B cell (primary cell): ENCODE measurements around the gene PCSK2. TPM values are rescaled to one million over a fixed set of nuclear protein-coding genes. Genes with fewer than 3 reads are reported as not detected.

Source experiments
- ATAC-seq: fragments of 200-7000 bp; cut with Tn5 transposase; one replicate; pipeline ENCODE4 v1.10.0; 2021; ENCODE audit warnings: low read depth, mild to moderate bottlenecking, moderate number of reproducible peaks, moderate library complexity
- CTCF ChIA-PET: fragments of 350-600 bp; sonication (Branson Sonifier 250); formaldehyde crosslinking; loops from one replicate; lab custom pipeline; 2021; ENCODE audit warnings: antibody characterized with exemption, inconsistent platforms; lab: Charles Lee
- POLR2A ChIA-PET: fragments of 350-600 bp; sonication (Branson Sonifier 250); formaldehyde crosslinking; loops from one replicate; lab custom pipeline; 2021; ENCODE audit warnings: antibody characterized with exemption; lab: Charles Lee
- DNase-seq: peaks from one replicate; pipeline ENCODE4 v3.0.0; 2013
- H2AFZ ChIP-seq: 2 replicates; pipeline ENCODE4 v1.6.1; 2012; ENCODE audit warnings: mild to moderate bottlenecking, low read depth, low read length; ENCODE audit not compliant: insufficient read depth, poor library complexity, severe bottlenecking
- H3K27ac ChIP-seq, 2 donors: 1 replicate in 1 of 2; 2 replicates in 1 of 2; pipeline ENCODE4 v1.5.1; 2012 to 2013; ENCODE audit warnings: low read length in 2 of 2, mild to moderate bottlenecking in 2 of 2, moderate library complexity in 1 of 2
- H3K27me3 ChIP-seq, 4 experiments: fragments of 200-600 bp in 1 of 4; sonication (generic) in 1 of 4; replicated peaks in 1 of 4; 1 replicate in 2 of 4; 2 replicates in 2 of 4; pipeline versions ENCODE4 v1.6.1 to v1.7.0; 2013 to 2016; ENCODE audit warnings: low read length in 3 of 4, mild to moderate bottlenecking in 2 of 4, mixed read lengths in 1 of 4, moderate library complexity in 1 of 4; ENCODE audit not compliant: insufficient read depth in 4 of 4, control insufficient read depth in 3 of 4; ENCODE audit errors: control extremely low read depth in 1 of 4
- H3K36me3 ChIP-seq, 2 experiments: replicated peaks in 1 of 2; 1 replicate in 1 of 2; 2 replicates in 1 of 2; pipeline versions ENCODE4 v1.6.1 to v1.7.1; 2013; ENCODE audit warnings: low read length in 1 of 2; ENCODE audit not compliant: insufficient read depth in 2 of 2, control insufficient read depth in 1 of 2; ENCODE audit errors: control extremely low read depth in 1 of 2, extremely low read depth in 1 of 2
- H3K4me1 ChIP-seq, 2 donors: fragments of 200-600 bp in 1 of 2; sonication (generic) in 1 of 2; 1 replicate in 1 of 2; 2 replicates in 1 of 2; pipeline versions ENCODE4 v1.5.1 to v1.6.1; 2013 to 2017; ENCODE audit warnings: low read length in 2 of 2; ENCODE audit not compliant: control insufficient read depth in 2 of 2, insufficient read depth in 2 of 2
- H3K4me2 ChIP-seq: replicated peaks from 2 replicates; pipeline ENCODE3; 2012; ENCODE audit warnings: mild to moderate bottlenecking, low read depth, low read length; ENCODE audit not compliant: poor library complexity, severe bottlenecking
- H3K4me3 ChIP-seq, 5 experiments: fragments of 200-600 bp in 1 of 5; sonication (generic) in 1 of 5; 1 replicate in 3 of 5; 2 replicates in 2 of 5; pipeline versions ENCODE4 v1.5.1 to v1.7.0; 2011 to 2016; ENCODE audit warnings: low read length in 4 of 5, mild to moderate bottlenecking in 4 of 5, low read depth in 2 of 5, control low read depth in 1 of 5, moderate library complexity in 1 of 5; ENCODE audit not compliant: insufficient read depth in 1 of 5; ENCODE audit errors: control extremely low read depth in 1 of 5, extremely low read depth in 1 of 5
- H3K79me2 ChIP-seq: fragments of 200-600 bp; sonication (generic); one replicate; pipeline ENCODE4 v1.6.0; 2016; ENCODE audit warnings: low read length; ENCODE audit not compliant: control insufficient read depth, insufficient read depth
- H3K9ac ChIP-seq: fragments of 200-600 bp; sonication (generic); 2 replicates; pipeline ENCODE4 v1.6.1; 2017; ENCODE audit warnings: mild to moderate bottlenecking, low read length, moderate library complexity
- H3K9me3 ChIP-seq, 3 donors: one replicate each; pipeline versions ENCODE4 v1.6.1 to v1.7.1; 2013; ENCODE audit warnings: low read length in 2 of 3; ENCODE audit not compliant: control insufficient read depth in 2 of 3, insufficient read depth in 1 of 3; ENCODE audit errors: control extremely low read depth in 1 of 3
- H4K20me1 ChIP-seq: 2 replicates; pipeline ENCODE4 v1.6.0; 2012; ENCODE audit warnings: mild to moderate bottlenecking, low read length; ENCODE audit not compliant: insufficient read depth, control insufficient read depth, poor library complexity, severe bottlenecking
- H3K27ac Mint-ChIP-seq: one replicate; pipeline ENCODE4 v1.8.0; 2021; ENCODE audit warnings: mixed read lengths
- H3K27me3 Mint-ChIP-seq: one replicate; pipeline ENCODE4 v1.8.0; 2021; ENCODE audit warnings: mixed read lengths
- H3K4me1 Mint-ChIP-seq: one replicate; pipeline ENCODE4 v1.8.0; 2021; ENCODE audit warnings: mixed read lengths
- H3K4me3 Mint-ChIP-seq: one replicate; pipeline ENCODE4 v1.8.0; 2021; ENCODE audit warnings: mixed read lengths
- H3K9me3 Mint-ChIP-seq: one replicate; pipeline ENCODE4 v1.8.0; 2022; ENCODE audit warnings: mixed read lengths; ENCODE audit not compliant: insufficient read depth
- CTCF ChIP-seq: fragments of 200-600 bp; IDR thresholded peaks from one replicate; pipeline ENCODE4 v1.8.0; 2022; ENCODE audit warnings: antibody characterized with exemption, mild to moderate bottlenecking
- EZH2 ChIP-seq: IDR thresholded peaks from 2 replicates; pipeline ENCODE4 v1.6.1; 2012; ENCODE audit warnings: borderline replicate concordance, low read depth, mild to moderate bottlenecking, moderate library complexity, low read length; ENCODE audit not compliant: insufficient read depth, poor library complexity, severe bottlenecking
- WGBS: methylation state at CpG from one replicate; pipeline ENCODE4 v1.1.5; 2013; ENCODE audit warnings: missing lambda C conversion rate; ENCODE audit not compliant: insufficient coverage; 5-methylcytosine and 5-hydroxymethylcytosine counted together
- intact Hi-C: fragments of 100-400 bp; cut with micrococcal nuclease; formaldehyde crosslinking; loops from one replicate; pipeline ENCODE4 v1.10.0; 2022
- polyA plus RNA-seq: library from polyadenylated mRNA; depleted of rRNA; stranded (reverse); fragments of >200 nt; gene quantifications from 2 replicates; pipeline ENCODE4 v1.2.3, GENCODE V29; 2012
- total RNA-seq, 2 donors: library from RNA; stranded (reverse); fragments of 120-200 nt in 1 of 2; gene quantifications; 1 replicate in 1 of 2; 2 replicates in 1 of 2; pipeline versions ENCODE4 v1.2.3 to v1.2.4, GENCODE V29; 2013 to 2022

Gene PCSK2
- total and polyA plus RNA-seq, 2 donors (not counting 1 experiment from before 2014, with no cell fraction given): not detected

- H3K4me1 Mint-ChIP-seq: no peaks in the 10 kb centered on the region
- DNase-seq (no peak), ATAC-seq (no peak)
- intact Hi-C loops: no loop called here
- Histone ChIP-seq H3K4me2 (no peak overlapping the region), H3K4me1 (no peaks in the 10 kb centered on the region), H2AFZ (no peak overlapping the region), H3K9ac (no peak overlapping the region), H3K27me3 (no peaks in the 10 kb centered on the region), H3K79me2 (no peaks in the 10 kb centered on the region), H3K4me3 (no peak overlapping the region), H3K36me3 (no peaks in the 10 kb centered on the region), H3K9me3 (peaks cover 0 to 4% (median 0%) of the 10 kb centered on the region in 3 donors), H3K27ac (no peak overlapping the region), H4K20me1 (no peaks in the 10 kb centered on the region)
- H3K4me3 Mint-ChIP-seq: no peak overlapping the region
- H3K27ac Mint-ChIP-seq: no peak overlapping the region
- no peaks in the 10 kb centered on the region for H3K27me3 Mint-ChIP-seq
- POLR2A ChIA-PET: no interaction called here
- no peaks in the 10 kb centered on the region for H3K9me3 Mint-ChIP-seq
- TF ChIP-seq EZH2: no peak
- no peak for TF ChIP-seq CTCF
- CTCF ChIA-PET: no interaction called here
- 100% methylated on average over 1 of the region's 3 CpGs for WGBS
These were observed 68.4 kb downstream of the PCSK2 start for GRCh38 chr20:17295151-17295726.

GRCh38 chr20:17295991-17296390 is 69.2 kb downstream of the PCSK2 start:
- Mint-ChIP-seq H3K4me1 (no peaks in the 10 kb centered on the region), H3K9me3 (no peaks in the 10 kb centered on the region), H3K27me3 (no peaks in the 10 kb centered on the region), H3K27ac (no peak overlapping the region), H3K4me3 (no peak overlapping the region)
- intact Hi-C loops: no loop called here
- ChIA-PET POLR2A (no interaction called here), CTCF (interaction anchor here (1.3 kb wide), 1 partner anchor 8 kb away, joined by 5 read pairs; no protein-coding TSS in a partner anchor)
- Histone ChIP-seq H2AFZ (no peak overlapping the region), H3K4me2 (no peak overlapping the region), H3K4me1 (no peaks in the 10 kb centered on the region), H4K20me1 (no peaks in the 10 kb centered on the region), H3K27ac (no peak overlapping the region), H3K79me2 (no peaks in the 10 kb centered on the region), H3K4me3 (no peak overlapping the region), H3K36me3 (no peaks in the 10 kb centered on the region), H3K9me3 (peaks cover 0 to 4% (median 0%) of the 10 kb centered on the region in 3 donors), H3K27me3 (no peaks in the 10 kb centered on the region), H3K9ac (no peak overlapping the region)
- no peak for ATAC-seq
- no peak for DNase-seq
- no peak for TF ChIP-seq CTCF
- no peak for TF ChIP-seq EZH2
- WGBS: 80% methylated on average over 2 of the region's 4 CpGs
